GM18498 (cell line): ENCODE data around the gene PDIA4.
A peak's percentile ranks its signal among the peaks of the same experiment; 100 is the strongest.
"Not testable (repeated sequence)": the region's sequence is repeated elsewhere in the genome, so short reads cannot be mapped to it uniquely, and the experiment has no call there.

Experiments
- ATAC-seq: cut with Tn5 transposase; IDR thresholded peaks from one replicate; pipeline ENCODE4 v1.9.1; 2021; ENCODE audit warnings: mild to moderate bottlenecking, moderate library complexity; ENCODE audit not compliant: unreplicated experiment

PDIA4 gene

DNA sequence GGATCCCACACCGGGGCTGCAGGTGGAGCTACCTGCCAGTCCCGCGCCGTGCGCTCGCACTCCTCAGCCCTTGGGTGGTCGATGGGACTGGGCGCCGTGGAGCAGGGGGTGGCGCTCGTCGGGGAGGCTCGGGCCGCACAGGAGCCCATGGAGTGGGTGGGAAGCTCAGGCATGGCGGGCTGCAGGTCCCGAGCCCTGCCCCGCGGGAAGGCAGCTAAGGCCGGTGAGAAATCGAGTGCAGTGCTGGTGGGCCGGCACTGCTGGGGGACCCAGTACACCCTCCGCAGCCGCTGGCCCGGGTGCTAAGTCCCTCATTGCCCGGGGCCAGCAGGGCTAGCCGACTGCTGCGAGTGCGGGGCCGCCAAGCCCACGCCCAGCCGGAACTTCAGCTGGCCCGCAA is 10.3 kb upstream of the PDIA4 start:
- ATAC-seq: not testable (repeated sequence)

DNA sequence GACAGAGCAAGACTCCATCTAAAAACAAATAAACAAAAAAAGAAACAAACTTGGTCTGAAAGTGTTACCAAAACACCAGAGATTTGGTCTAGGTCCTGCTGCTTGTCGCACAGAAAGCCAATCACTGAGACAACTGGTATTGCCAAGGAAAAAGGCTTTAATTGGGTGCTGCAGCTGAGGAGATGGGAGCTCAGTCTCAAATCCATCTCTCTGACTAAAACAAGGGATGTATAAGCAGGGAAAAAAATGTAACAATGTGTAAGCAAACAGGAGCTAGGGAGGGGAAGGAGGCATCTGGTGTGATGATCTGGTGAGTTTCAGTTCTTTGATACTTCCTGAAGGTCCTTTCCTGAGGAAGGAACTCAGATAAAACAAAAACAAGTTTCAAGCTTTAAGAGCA is 8.4 kb upstream of the PDIA4 start:
- no peak for ATAC-seq

DNA sequence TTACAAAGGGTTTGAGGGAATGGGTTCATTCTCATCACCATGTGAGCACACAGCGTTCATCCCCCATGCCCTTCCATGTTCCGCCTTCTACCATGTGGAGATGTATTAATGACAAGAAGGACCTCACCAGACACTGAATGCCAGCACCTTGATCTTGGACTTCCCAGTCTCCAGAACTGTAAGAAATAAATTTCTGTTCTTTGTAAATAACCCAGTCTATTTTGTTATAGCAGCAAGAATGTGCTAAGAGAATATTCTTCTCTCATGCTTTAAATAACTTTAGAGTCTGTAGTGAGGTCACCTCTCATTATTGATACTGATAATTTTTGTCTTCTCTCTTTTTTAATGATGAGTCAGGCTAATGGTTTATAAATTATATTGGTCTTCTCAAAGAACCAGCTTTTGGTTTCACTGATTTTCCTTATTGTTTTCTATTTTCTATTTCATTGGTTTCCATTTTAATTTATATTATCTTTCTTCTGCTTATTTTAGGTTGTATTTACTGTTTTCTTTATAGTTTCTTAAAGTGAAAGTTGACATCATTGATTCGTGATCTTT is 3.1 kb upstream of the PDIA4 start:
- no peak for ATAC-seq

DNA sequence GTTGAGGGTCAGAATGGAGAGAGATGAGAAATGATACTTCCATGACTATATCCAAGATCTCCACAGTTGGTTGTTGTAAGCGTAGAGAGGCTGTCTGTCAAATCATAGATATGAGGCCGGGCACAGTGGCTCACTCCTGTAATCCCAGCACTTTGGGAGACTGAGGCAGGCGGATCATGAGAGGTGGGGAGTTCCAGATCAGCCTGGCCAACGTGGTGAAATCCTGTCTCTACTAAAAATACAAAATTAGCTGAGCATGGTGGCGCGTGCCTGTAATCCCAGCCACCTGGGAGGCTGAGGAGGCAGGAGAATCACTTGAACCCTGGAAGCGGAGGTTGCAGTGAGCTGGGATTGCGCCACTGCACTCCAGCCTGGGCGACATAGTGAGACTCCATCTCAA is 2.1 kb upstream of the PDIA4 start:
- ATAC-seq: not testable (repeated sequence)

DNA sequence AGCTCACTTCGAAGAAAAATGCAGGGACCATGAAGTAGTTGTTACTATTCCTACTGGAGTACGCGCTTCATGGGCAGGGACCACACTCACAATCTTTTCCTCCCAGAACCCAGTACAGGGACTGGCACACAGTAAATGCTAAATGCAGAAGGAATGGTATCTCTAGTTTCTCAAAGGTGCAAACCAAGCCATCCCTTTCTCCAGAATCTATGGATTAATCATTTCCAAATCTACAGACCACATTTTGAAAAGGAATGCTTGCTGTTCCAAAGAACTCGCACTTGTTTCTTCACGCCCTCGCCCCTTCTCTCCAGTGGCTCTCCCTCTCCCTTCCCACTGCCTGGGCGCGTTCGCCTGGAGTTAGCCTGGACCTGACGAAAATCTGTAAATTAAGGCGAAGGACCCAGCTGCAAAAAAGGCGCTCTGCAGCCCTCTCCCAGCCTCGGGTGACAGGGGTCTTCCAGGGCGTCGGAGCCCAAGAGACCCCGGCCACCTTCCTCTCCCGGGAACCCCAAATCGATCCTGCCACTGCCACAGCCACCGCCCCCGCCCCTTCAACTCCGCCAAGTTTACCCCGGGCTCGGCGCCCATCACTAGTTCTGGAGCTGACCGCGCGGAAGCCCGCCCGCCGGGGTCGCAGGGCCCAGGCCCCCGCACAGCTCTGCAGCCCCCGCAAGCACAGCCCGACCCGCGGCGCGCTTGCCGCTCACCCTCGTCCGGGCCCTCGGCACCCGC is 527 bp downstream of the PDIA4 start:
- no peak for ATAC-seq

DNA sequence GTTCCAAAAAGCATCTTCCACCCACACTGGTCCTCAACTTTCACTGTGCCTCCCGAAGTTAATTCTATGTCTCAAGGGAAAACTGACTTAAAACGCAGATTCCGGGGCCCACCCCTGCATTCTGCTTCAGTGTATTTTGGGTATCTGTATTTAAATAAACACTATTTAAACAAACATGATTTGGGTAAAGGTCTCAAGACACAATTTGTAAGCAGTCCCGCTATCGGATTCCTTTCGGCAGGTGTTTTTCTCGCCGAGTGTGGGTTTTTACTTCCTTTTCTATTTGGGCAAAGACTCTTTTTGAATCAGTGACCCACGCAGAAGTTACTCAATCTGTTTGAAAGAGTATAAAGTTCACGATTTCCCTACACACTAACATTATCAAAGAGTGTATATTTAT is 1.2 kb downstream of the PDIA4 start:
- ATAC-seq: no peak

DNA sequence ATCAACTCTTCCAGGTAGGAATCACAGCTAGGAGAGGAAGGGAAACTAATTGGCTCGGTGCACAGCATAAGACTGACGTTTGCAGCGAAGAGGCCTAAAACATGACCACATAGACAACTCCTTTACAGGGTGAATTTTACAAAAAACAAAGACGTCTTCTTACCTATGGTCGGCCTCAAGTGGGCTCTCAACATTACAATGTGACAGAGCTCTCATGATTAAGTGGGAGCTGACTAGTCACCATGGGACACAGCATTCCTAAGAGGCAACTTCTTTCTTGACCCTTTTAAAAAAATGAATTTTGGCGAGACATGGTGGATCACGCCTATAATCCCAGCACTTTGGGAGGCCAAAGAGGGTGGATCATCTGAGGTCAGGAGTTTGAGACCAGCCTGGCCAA is 4.6 kb downstream of the PDIA4 start:
- ATAC-seq: no peak

DNA sequence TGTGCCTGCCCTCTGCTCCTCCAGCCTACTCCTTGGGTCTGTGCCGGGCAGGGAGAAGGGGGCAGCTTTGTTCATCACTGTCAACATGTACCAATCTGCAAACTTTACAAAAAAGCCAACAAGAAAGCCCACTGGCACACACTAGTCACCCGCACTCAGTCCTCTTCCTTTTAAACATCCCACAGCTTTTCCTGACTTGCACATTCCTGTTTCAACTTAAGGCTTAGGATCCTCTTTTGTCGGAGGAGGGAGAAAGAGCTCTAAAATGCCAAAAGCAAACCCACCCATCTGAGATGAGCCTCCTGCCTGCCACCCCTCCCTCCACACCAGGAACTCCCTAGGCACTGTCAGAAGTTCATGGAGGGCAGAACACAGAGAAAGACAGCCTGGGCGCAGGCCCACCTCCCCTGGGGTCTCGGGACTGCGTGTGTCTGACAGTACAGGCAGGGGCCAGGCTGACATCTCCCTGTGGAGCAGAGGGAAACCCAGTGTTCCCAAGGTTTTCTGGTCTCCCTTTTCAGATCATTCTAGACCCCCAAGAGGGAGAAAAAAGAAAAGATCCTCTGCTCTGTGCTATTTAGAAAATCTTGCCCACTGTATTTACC is 5.4 kb downstream of the PDIA4 start:
- ATAC-seq: no peak

DNA sequence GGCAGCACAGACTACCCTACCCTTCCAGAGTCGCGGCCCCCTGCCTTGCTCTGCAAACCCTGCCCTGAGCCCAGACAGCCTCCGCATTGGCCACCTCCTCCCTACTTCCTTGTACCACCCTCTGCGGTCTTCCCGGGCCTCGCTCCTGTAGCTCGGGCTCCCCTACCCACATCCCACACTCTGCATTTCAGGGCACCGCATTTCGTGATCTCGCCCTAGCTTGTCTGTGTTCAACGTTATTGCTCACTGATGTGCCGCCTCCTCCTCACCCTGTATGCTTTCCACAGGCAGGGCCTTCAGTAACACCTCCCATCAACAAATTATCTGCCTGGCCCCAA is 6.6 kb downstream of the PDIA4 start:
- no peak for ATAC-seq

DNA sequence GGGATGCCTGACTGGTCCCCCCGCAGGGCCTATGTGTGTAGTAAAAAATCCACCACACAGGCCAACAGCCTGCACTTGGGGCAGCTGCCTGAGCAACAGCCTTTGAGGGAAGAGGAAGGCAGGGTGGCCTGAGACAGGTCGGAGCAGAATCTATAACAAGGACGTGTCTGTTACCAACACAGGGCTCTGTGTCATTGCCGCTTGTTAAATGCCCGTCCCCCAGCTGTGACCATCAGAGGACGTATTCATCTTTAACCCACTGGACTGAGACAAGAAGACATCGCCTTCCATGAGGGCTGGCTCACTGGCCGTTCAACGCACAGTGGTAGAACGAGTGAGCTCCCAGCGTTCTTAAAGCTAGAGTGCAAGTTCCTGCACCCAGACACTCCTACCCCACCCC is 7.8 kb downstream of the PDIA4 start:
- no peak for ATAC-seq

DNA sequence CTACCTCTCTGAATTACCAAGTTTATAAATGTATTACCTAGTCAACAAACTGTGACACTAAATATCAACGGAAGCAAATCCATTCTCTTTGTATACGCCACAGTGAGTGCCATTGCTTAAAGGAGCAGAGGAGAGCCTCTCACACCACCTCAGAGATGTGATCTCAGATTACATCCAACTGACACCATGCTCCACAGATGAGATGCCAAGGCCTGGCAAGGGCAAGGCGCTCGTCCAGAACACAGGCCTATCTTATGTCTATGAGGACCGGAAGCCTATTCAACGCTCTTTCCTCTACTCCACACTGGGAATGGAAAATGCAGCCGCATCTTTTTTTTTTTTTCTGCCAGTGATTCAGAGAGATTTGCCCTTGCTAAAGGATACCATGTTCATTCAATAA is 11.4 kb downstream of the PDIA4 start:
- no peak for ATAC-seq

DNA sequence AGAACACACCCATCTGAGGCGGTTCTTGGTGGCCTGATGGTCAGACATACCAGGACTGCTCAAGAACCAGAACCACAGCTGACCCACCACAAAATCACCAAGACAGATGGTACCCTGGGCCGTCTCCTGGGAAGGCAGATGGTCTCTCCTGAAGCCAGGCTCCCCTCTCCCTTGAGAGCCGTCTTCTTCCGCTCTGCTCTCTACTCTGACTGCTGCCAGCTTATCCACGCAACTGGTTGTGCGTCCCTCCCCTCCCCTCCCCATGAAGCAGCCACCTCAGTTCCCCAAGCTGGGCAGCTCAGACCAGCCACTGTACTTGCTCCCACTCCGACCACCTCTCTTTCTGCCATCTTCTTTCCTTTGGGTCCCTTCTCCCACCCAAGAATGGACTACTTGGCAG is 14.0 kb downstream of the PDIA4 start:
- no peak for ATAC-seq

DNA sequence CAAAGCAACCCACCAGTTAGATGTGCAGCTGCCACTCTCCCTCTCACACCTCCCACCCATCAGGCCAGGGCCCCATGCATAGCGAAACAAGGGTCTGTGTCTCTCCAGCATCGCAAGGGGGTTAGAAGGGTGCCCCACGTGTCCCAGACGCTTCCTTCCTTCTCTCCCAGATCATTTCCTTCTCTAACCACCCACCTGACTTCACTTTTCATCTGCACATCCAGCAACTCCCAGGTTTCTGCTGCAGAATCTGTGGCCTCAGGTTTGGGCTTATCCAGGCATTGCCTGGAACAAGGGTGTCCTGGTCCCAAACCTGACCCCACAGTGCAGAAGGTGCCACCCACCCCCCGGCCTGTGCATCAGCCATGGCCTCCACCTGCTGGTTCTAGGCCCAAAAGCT is 14.4 kb downstream of the PDIA4 start:
- no peak for ATAC-seq

DNA sequence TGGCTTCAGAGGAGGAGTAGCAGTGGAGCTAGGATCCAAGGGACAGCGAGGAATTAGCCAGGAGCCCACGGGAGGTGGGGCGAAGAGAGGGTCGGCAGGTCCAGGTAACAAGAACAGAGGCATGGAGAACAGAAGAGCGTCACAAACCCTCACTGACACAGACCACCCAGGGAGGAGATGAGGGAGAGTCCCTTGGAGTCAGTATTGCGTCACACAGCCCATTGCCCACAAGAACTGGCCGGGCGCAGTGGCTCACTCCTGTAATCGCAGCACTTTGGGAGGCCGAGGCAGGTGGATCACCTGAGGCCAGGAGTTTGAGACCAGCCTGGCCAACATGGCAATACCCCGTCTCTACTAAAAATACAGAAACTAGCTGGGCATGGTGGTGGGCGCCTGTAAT is 15.6 kb downstream of the PDIA4 start:
- not testable (repeated sequence) for ATAC-seq

DNA sequence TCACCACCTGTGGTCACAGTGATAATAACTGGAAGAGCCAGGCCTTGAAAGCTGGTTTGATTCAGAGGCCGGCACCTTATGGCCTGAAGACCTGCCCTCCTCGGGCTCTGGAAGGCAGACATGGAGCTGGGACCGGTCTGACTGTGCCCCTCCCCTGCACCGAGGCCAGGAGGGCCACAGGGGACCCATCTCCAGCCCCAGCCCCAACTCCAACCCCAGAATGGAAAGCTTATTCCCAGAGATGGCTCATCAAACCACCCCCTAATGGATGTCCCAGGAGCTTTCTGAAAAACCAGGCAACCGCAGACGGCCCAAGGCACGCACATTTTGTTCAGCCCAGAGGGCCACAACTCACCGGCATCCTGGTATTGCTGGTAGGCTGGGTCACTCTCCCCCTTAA is 16.8 kb downstream of the PDIA4 start:
- ATAC-seq: no peak

DNA sequence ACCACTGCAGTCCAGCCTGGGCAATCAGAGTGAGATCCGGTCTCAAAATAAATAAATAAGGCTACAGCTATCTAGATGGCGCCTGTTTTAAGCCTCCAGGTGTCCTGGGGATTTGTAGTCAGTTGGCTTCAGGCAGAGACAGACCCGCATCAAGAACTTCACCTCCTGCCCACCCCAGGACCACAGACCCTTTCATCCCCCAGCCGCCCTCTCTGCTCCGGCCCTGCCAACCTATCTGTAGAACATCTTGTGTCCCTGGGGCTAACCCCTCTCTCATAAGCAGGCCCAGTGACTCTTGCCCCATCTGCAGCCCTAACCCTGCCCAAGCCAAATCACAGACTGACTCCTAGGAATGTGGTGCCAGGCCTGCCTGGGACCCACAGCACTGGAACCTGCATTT is 17.9 kb downstream of the PDIA4 start:
- no peak for ATAC-seq

DNA sequence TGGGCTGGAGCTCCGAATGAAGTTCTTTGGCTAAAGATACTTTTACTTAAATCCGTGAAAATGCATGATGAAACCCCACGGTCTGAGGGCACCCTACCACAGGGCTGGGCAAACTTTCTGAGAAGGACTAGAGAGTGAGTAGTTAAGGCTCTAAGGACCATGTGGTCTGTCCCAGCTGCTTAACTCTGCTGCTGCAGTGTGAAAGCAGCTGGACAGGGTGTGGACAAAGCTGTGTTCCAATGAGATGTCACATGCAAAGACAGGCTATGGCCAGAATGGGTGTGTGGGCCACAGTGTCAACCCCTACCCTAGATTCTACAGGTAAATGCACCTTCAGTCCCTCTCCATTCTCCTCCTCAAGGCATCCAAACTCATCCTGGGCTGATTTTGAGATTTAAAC is 18.8 kb downstream of the PDIA4 start:
- no peak for ATAC-seq

DNA sequence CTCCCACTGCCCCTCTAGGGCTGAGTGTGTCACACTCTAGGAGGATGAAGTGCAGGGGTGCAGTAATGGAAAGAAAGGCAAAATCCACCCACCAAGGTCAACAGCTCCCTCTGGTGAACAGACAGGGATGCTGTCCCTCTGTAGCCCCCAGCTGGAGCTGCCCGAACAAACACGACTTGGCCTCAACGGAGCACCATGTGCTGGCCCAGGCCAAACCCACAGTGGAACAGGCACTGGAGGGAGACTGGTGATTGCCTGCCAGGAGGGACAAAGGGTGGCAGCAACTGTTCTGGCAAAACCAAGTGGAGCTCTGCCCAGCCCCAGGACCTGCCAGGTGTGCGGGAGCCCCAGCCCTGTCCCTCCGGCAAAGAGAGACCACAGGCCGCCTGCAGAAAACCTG is 20.7 kb downstream of the PDIA4 start:
- ATAC-seq: no peak

DNA sequence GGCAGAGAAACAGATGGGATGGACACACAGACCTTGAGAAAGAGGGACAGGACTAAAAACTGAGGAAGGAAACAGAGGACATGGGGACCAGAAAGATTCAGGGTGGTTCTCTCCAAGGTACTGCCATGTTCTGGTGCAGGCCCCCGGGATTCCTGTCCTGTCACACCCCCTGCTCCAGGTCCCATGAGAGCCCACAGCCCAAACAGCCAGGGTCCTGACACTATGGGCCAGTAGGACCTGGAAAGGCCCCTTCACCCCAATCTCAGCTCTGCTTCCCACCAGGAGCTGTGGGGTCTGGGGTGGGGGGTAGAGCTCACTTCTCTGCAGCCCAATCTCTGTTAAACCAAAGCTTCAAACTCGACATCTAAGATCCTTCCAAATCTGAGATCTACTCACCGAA is 21.2 kb downstream of the PDIA4 start:
- ATAC-seq: no peak

DNA sequence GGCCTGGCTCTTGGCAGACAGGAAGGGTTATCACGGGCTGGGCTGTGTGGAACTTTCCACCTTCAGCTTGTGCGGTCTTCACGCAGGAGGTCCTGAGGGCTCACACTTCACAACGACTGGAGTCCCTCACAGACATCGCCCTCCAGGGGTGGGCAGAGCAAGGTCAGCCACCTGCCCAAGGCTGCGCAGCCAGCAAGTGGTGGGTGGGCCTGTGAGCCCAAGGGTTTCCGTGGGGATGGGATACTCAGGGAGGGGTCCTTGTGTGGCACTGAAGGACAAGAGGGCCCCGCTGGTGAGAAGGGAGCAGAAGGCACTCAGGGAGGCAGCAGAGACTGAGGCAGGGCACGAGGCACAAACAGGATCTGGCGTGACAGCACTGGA is 22.0 kb downstream of the PDIA4 start:
- no peak for ATAC-seq

DNA sequence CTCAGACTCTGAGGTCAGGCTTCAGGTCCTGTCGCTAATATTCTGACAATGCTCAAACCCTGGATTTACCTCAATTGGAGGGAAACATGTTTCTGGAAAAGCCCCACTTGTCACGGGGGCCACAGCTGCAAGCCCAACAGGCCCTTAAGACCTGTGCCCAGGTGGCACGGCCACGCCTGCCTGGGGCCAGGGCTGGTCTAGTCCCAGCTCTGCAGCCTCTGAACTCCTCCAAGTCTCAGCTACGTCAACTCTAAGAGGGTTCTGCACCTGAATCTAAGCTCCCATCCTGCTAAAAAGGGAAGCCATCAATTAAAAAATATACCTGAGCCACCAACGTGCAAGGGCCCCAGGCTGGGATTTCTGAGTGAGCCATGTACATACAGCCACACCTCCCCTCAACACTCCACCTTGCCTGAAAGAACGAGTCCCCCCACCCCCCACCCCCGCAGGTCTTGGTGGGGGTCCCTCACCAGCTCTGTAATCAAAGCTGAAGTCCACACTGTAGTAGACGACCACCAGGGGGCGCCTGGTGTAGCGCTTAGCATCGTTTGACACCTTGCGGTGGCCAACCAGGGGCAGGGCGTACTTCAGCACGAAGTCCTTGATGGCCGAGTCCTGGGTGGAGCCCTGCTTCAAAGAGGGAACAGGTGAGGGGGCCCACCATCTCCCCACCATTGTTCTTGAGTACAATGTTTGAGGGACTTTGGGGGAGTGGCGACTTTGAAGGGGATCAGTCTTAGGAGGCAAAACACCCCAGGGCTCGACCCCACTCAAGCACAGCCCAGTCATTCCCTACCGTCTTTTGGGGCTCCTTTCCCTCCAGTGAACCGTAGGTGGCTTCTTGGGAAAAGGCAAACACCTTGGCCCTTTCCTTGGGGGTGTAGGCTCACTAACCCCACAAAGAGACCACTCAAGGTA is 22.6 kb downstream of the PDIA4 start:
- peak; percentile 75 for ATAC-seq
